NCI-H446 treated with DMSO at 0.1 percent for 48 hours (cell line): ENCODE measurements around the gene CFAP43.
A peak's percentile ranks its signal among the peaks of the same experiment; 100 is the strongest.
"Not testable (repeated sequence)": the region's sequence is repeated elsewhere in the genome, so short reads cannot be mapped to it uniquely, and the experiment has no call there.

Experiments
- DNase-seq: peaks from one replicate; lab custom pipeline; 2025; lab: John Stamatoyannopoulos, UW

Gene CFAP43

DNA sequence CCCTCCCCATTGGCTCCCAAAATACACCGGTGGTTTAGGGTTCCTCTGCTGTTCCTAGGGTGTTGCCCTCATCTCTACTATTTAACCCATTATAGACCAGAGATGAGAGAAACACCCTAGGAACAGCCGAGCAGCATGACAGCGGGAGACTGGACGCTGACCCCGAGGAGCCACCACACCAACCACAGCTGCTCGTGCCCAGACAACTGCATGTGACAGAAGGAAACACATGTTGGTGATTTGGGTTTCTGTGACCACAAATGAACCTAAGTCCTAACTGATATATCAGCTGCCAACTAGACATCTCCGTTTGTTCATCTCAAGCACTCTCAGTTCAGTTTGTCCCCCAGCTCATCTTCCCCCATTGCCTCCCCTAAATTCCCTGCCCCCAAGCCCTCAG is 13.4 kb downstream of the CFAP43 start:
- no peak for DNase-seq

DNA sequence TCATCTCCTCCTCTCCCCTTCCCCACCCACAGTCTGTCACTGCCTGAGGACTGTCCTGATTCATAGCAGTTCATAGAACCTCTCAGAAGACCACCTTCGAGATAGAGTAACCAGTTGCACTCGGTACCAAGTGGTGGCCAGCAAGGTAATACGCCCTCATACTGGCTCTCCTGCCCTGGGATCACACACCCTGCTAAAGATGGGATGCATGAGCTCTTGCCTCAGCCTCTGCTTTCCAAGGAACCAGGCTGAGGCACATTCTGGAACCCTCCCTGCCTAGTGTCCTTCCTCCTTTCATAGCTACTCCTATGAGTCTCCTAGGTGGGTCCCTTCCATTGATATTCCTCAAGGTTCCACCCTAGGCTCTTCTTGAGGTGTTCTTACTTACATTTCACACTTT is 15.5 kb downstream of the CFAP43 start:
- no peak for DNase-seq

- peak; percentile 9 for DNase-seq
These were observed 22.5 kb downstream of the CFAP43 start for GRCh38 chr10:104209575-104210198.

DNA sequence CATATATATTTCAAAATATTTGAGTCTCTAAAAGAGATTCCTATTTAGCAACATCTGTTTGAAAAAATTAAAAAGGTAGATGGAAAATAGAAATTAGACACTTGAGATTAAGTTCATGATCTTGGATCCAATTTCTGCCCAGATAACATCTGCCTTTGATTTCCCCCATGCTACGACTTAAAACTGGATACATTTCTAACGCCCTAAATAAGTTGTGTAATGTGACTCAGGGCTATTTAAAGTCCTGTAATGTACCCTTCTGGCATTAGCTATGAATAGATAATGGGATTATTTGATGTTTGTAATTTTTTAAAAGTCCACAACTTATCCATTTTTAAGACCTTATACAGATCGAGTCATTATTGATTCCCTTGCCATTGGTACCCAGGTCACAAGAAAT is 23.4 kb downstream of the CFAP43 start:
- DNase-seq: no peak

GRCh38 chr10:104202231-104202630 is 29.9 kb downstream of the CFAP43 start:
- no peak for DNase-seq

DNA sequence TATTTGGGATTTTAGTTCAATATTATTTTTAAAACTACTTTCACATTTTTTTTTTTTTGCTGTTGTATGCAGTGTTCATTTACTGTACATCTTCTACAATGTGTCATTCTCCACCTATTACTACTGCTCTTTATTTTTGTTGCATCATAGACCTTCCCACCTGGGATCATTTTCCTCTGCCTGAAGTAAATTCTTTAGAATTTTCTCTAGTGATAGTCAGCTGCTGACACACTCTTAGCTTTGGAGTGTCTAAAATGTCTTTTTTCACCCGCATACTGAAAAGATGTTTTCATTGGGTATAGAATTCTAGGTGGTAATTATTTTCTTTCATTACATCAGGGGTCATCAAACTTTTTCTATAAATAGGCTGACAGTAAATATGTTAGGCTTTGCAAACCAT is 30.5 kb downstream of the CFAP43 start:
- no peak for DNase-seq

GRCh38 chr10:104199567-104199966 is 32.6 kb downstream of the CFAP43 start:
- DNase-seq: no peak

- no peak for DNase-seq
These were observed 34.8 kb downstream of the CFAP43 start for GRCh38 chr10:104197364-104197763.

- no peak for DNase-seq
These were observed 36.5 kb downstream of the CFAP43 start for GRCh38 chr10:104195706-104196105.

DNA sequence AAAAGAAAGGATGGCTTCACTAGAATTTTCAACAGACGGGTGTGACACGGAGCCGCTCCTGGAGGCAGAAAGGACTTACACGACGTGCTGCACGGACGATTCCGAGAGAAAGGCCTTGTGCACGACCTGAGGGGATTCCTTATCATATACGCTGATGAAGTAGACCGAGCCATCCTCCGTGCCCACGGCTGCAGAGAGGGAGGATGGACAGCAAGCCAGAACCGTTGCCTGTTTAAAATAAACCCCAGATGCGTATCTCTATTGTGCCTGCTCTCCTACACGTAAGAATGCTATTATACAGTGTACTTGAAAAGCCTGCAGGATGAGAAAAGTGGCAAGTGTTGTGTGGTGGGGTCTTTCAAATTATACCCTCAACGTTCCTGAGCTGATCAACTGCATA is 38.4 kb downstream of the CFAP43 start:
- DNase-seq: no peak

- DNase-seq: no peak
These were observed 41.5 kb downstream of the CFAP43 start for GRCh38 chr10:104190695-104191094.

GRCh38 chr10:104183682-104184081 is 48.5 kb downstream of the CFAP43 start:
- DNase-seq: no peak

- not testable (repeated sequence) for DNase-seq
These were observed 58.0 kb downstream of the CFAP43 start for GRCh38 chr10:104174136-104174535.

- DNase-seq: no peak
These were observed 61.4 kb downstream of the CFAP43 start for GRCh38 chr10:104170610-104171254.

GRCh38 chr10:104155591-104155990 is 76.6 kb downstream of the CFAP43 start:
- DNase-seq: no peak

GRCh38 chr10:104151737-104152136 is 80.4 kb downstream of the CFAP43 start:
- DNase-seq: no peak

GRCh38 chr10:104150139-104150538 is 82.0 kb downstream of the CFAP43 start:
- no peak for DNase-seq

DNA sequence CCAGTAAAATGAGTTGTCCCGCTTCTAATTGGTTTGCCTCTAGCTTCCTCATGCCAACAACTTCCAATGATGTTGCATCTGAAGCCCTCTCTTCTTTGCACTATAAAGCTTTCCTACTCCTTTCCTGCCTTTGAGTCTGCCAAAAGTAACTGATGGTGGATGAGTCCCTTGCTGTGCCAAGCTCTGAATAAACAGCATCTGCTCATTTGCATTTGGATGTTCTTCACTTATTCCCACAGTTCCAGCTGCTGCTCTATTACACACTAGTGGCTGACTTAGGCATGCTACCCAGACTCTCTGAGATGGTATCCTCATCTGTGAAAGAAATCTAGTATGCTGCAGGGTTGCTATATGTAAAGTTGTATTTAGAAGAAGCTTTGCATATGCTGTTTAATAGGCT is 85.3 kb downstream of the CFAP43 start:
- DNase-seq: peak; percentile 90

GRCh38 chr10:104144931-104145330 is 87.2 kb downstream of the CFAP43 start:
- DNase-seq: no peak

- no peak for DNase-seq
These were observed 88.3 kb downstream of the CFAP43 start for GRCh38 chr10:104143829-104144228.

DNA sequence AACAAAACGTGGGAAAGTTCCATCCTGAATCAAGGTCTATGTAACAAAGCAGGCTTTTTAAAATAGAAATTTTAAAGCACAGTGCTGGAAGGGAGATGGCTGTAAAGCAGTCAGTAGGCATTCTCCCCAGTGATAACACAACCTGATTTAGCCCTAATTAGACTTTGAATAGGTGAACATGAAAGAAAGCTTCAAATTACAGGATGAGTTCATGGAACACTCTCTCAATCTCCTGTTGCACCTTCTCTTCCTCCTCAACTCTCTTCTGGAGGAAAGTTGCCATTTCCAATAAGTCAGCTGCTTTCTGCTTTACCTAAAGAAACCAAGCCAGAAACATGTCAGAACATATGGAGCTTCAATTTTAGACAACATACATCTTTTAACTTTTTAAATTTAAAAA is 90.1 kb downstream of the CFAP43 start:
- no peak for DNase-seq

DNA sequence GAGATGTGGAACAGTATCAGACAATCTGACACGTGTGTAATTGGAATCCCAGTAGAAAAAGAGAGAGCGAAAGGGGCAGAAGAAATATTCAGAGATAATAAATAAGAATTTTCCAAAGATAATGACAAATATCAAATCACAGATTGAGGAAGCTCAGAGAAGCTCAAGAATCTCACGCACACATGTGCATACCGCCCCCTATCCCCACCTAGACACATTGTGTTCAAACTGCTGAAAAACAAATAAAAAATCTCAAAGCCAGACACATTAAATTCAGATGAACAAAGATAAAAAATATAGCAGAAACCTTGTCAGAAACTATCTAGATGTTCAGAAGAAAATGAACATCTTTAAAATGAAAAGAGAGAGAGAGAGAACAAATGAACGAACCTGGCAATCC is 92.9 kb downstream of the CFAP43 start:
- DNase-seq: no peak

DNA sequence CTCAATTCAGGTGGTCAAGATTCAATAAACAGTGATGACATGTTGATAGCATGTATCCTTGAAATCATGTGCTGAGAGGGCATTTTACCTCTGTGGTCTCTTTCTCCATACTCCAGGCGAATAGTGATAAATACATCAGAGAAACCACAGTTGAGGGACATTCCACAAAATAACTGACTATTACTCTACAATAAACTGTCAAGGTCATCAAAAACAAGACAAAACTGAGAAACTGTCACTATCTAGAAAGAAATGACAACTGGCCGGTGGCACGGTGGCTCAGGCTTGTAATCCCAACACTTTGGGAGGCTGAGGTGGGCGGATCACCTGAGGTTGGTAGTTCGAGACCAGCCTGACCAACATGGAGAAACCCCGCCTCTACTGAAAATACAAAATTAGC is 94.0 kb downstream of the CFAP43 start:
- DNase-seq: no peak

DNA sequence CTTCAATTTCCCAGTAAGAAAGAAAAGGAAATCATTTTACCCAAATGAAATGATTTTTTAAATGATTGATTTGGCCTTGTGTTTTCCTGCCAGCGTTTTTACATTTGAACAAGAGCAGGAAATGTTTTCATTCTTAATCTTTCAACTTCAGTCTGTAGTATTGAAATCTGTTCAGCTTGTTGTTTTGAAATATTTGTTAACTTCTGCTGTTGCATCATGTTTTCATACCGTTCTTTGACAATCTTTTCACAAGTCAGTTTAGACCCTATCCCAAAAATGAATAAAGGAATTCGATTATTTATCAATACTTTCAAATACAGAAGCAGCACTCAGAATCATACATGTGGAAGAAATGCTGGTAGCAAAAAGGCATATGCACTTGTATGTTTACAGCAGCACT is 102.1 kb downstream of the CFAP43 start:
- DNase-seq: no peak
